Muscle layer of duodenum (tissue), 2 donors: Measurements from ENCODE around the gene DNAI2.

Source experiments
- H3K27ac ChIP-seq: one replicate; pipeline ENCODE4 v1.7.0; 2013; ENCODE audit warnings: mild to moderate bottlenecking, low read length
- H3K27me3 ChIP-seq: one replicate; pipeline ENCODE4 v1.7.0; 2013; ENCODE audit warnings: low read depth, mild to moderate bottlenecking, control low read depth, low read length
- H3K36me3 ChIP-seq, 2 donors: one replicate each; pipeline ENCODE4 v1.7.0; 2013; ENCODE audit warnings: low read length in 2 of 2, control low read depth in 1 of 2, mild to moderate bottlenecking in 1 of 2; ENCODE audit not compliant: insufficient read depth in 2 of 2, control insufficient read depth in 1 of 2
- H3K4me1 ChIP-seq, 2 donors: one replicate each; pipeline ENCODE4 v1.7.0; 2013; ENCODE audit warnings: low read length in 2 of 2, mild to moderate bottlenecking in 2 of 2, control low read depth in 1 of 2, moderate library complexity in 1 of 2; ENCODE audit not compliant: insufficient read depth in 2 of 2, control insufficient read depth in 1 of 2
- H3K4me3 ChIP-seq, 2 donors: one replicate each; pipeline ENCODE4 v1.7.0; 2013; ENCODE audit warnings: low read length in 2 of 2, low read depth in 1 of 2, mild to moderate bottlenecking in 1 of 2
- H3K9me3 ChIP-seq, 2 donors: one replicate each; pipeline ENCODE4 v1.7.0; 2013; ENCODE audit warnings: low read length in 2 of 2, control low read depth in 1 of 2, mild to moderate bottlenecking in 1 of 2; ENCODE audit not compliant: control insufficient read depth in 1 of 2
- donor health status: healthy.

DNAI2 gene

GRCh38 chr17:74356646-74357465 is 82.8 kb downstream of the DNAI2 start:
- H3K4me1 ChIP-seq: peaks cover 0 to 18% of the 10 kb centered on the region in 2 donors
- no peaks in the 10 kb centered on the region for H3K36me3 ChIP-seq
- peak overlapping the region in 1 of 2 donors; percentile 56 for H3K4me3 ChIP-seq
- no peaks in the 10 kb centered on the region for H3K9me3 ChIP-seq
- H3K27ac ChIP-seq: no peak overlapping the region
- peaks cover 83% of the 10 kb centered on the region for H3K27me3 ChIP-seq

GRCh38 chr17:74357466-74357809 is 83.4 kb downstream of the DNAI2 start:
- peaks cover 0 to 20% of the 10 kb centered on the region in 2 donors for H3K4me1 ChIP-seq
- H3K36me3 ChIP-seq: no peaks in the 10 kb centered on the region
- H3K9me3 ChIP-seq: no peaks in the 10 kb centered on the region
- peaks cover 80% of the 10 kb centered on the region for H3K27me3 ChIP-seq
- no peak overlapping the region for H3K27ac ChIP-seq
- H3K4me3 ChIP-seq: peak overlapping the region in 1 of 2 donors; percentile 56

DNA sequence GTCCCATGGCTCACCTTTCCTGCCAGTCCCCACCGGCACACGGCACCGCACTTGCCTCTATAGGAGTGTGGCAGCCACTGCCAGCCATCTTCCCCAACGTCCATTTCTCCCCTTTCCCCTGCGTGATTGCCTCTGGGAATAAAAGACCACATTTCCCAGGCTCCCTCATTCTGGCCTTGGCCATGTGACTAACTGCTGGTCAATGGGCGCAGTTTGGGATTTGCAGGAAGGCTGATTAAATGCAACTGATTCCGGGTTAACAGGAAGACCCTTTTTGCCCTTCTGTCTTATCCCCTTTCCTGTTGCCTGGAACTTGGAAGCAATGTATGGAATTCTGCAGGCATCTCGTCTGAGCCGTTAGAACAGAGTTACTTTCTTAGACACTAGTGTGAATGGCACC is 84.7 kb downstream of the DNAI2 start:
- H3K36me3 ChIP-seq: no peaks in the 10 kb centered on the region
- H3K9me3 ChIP-seq: no peaks in the 10 kb centered on the region
- no peak overlapping the region for H3K4me3 ChIP-seq
- peaks cover 69% of the 10 kb centered on the region for H3K27me3 ChIP-seq
- H3K27ac ChIP-seq: no peak overlapping the region
- peaks cover 0 to 20% of the 10 kb centered on the region in 2 donors for H3K4me1 ChIP-seq

GRCh38 chr17:74359916-74360315 is 85.9 kb downstream of the DNAI2 start:
- Histone ChIP-seq H3K4me1 (peaks cover 0 to 20% of the 10 kb centered on the region in 2 donors), H3K9me3 (no peaks in the 10 kb centered on the region), H3K27me3 (peaks cover 56% of the 10 kb centered on the region), H3K27ac (no peak overlapping the region), H3K36me3 (no peaks in the 10 kb centered on the region), H3K4me3 (no peak overlapping the region)

DNA sequence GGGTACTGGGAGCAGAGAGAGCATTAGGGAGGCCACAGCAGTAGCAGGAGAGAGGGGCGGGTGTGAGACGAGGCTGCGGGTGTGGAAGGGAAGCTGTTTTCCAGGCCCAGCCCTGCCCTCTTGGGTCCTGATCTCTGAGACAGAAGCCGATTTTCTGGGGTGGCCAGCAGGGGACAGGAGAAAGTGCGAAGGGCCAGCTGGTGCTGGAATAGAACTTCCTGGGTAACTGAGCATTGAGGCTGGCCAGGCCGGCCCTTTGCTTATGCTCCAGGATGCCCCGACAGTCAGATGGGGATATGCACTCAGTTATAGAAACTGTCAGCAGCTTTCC is 86.8 kb downstream of the DNAI2 start:
- Histone ChIP-seq H3K36me3 (no peaks in the 10 kb centered on the region), H3K27ac (no peak overlapping the region), H3K9me3 (no peaks in the 10 kb centered on the region), H3K4me3 (no peak overlapping the region), H3K27me3 (peaks cover 49% of the 10 kb centered on the region), H3K4me1 (peaks cover 0 to 20% of the 10 kb centered on the region in 2 donors)

DNA sequence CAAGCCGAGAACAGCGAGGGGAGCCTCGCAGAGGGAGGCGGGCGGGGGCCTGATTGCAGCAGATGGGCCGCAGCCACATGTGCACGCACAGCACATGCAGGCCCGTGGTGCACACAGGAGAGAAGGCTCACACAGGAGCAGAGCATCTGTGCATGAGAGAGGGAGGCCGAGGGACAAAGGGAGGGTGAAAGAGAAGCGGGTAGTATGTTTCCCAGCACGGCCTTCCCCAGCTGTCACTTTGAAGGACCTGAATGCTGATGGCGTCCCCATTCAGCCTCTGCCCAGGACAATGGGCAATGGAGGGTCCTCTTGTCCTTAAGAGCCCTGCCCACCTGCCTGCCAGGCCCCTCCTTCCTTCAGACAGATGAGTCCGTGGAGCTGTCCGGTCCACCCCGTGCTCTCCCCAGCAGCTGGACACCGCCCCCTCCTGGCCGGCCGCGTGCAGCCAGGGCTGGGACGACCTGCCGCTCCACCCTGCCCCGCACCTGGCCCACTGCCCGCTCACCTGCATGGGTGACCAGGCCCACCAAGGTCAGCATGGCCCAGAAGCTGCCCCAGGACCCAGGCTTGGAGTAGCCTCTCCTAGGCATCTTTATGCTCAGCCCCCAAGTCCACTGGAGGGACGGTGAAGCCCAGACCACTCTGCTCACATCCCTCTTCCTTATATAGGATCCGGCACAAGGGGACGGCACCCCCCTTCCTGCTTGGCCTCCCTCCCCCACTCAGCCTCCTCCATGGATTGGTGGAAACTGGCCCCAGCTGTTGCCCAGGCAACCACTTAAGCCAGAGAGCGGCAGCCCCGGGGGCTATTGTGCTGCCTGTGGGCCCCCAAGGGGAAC is 87.4 kb downstream of the DNAI2 start, which contains the start of gene BTBD17:
Gene BTBD17 (minus strand): TSS at position 639 of the 839 bp plus-strand sequence. CDS start 49 bp downstream, at position 590.
- no peak within 1 kb of the TSS for H3K4me3 ChIP-seq
- H3K9me3 ChIP-seq: no peaks in the 10 kb centered on the region
- no peaks in the 10 kb centered on the region for H3K36me3 ChIP-seq
- peaks cover 0 to 19% of the 10 kb centered on the region in 2 donors for H3K4me1 ChIP-seq
- peaks cover 43% of the 10 kb centered on the region for H3K27me3 ChIP-seq
- H3K27ac ChIP-seq: no peak within 1 kb of the TSS

DNA sequence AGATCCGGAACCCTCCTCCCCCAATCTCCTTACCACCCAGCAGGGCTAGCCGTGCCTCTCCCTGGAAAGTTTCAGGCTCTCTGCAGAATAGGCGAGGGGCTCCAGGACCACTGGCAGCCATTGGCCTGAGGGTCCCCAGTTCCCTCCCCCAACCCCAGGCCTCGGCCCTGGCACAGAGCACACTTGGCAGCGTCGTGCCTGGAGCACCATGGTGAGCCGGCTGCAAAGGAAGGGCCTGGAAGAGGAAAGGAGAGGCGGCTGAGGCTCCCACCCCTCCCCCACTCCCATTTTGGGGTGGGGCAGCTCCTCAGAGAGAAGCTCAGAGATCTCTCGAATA is 88.0 kb downstream of the DNAI2 start:
- Histone ChIP-seq H3K4me1 (peaks cover 0 to 13% of the 10 kb centered on the region in 2 donors), H3K36me3 (no peaks in the 10 kb centered on the region), H3K9me3 (no peaks in the 10 kb centered on the region), H3K4me3 (no peak overlapping the region), H3K27me3 (peaks cover 38% of the 10 kb centered on the region), H3K27ac (no peak overlapping the region)

- H3K27ac ChIP-seq: no peak overlapping the region
Observed at GRCh38 chr17:74362810-74363498, 88.9 kb downstream of the DNAI2 start.

More at GRCh38 chr17:74362810-74363498, 88.9 kb downstream of the DNAI2 start:
- no peaks in the 10 kb centered on the region for H3K9me3 ChIP-seq
- no peak overlapping the region for H3K4me3 ChIP-seq
- H3K36me3 ChIP-seq: no peaks in the 10 kb centered on the region
- peaks cover 29% of the 10 kb centered on the region for H3K27me3 ChIP-seq
- peaks cover 0 to 7% of the 10 kb centered on the region in 2 donors for H3K4me1 ChIP-seq
